GM21576 (cell line): ENCODE data around the gene NHLRC1.
"Not testable (repeated sequence)": the region's sequence is repeated elsewhere in the genome, so short reads cannot be mapped to it uniquely, and the experiment has no call there.

Experiments used
- ATAC-seq: cut with Tn5 transposase; IDR thresholded peaks from one replicate; pipeline ENCODE4 v1.9.1; 2021; ENCODE audit warnings: mild to moderate bottlenecking, moderate library complexity; ENCODE audit not compliant: unreplicated experiment

Gene NHLRC1

GRCh38 chr6:18122128-18123093 is at the start of gene NHLRC1:
NHLRC1 (minus strand) TSS chr6:18122677; CDS start chr6:18122606, 71 bp downstream.
- ATAC-seq = peak; percentile 100

- no peak for ATAC-seq
Observed at GRCh38 chr6:18171871-18172270, 49.4 kb upstream of the NHLRC1 start.

GRCh38 chr6:18168264-18168663 is 45.8 kb upstream of the NHLRC1 start:
- no peak for ATAC-seq

GRCh38 chr6:18166312-18167036 is 44.0 kb upstream of the NHLRC1 start:
- ATAC-seq = no peak

GRCh38 chr6:18165751-18166150 is 43.3 kb upstream of the NHLRC1 start:
- ATAC-seq = no peak

- no peak for ATAC-seq
Observed at GRCh38 chr6:18162401-18162800, 39.9 kb upstream of the NHLRC1 start.

DNA sequence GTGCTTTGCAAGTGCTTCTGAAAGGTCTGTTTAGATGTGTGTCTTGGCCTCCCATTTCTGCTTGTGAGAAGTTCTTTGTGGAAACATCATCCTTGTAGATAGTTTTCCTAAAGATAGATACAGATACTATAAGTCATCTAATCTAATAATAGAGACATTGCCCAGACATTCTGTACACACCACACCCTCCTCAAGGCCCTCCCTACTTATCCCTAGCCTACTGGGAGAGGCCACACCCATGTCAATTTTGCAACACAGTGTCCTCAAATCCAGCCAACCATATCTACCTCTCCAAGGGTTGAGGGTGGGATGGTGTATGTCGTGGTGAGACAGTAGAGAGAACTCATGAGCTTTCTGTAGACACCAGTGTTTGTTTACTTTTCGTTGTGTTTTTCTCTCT is 39.0 kb upstream of the NHLRC1 start:
- no peak for ATAC-seq

DNA sequence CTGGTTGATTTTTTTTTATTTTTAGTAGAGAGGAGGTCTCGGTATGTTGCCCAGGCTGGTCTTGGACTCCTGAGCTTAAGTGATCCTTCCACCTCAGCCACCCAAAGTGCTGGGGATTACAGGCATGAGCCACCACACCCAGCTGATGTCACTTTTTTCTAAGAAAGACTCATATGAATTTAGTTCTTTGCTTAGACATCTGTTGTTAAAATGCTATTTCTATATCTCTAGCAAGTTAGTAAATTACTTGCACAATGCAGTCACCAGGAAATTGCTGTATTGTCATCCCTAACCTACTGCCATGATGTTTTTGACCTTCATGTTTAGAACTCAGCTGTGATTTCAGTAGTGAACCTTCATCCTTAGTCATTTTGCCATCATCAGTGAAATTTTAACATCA is 38.4 kb upstream of the NHLRC1 start:
- ATAC-seq = no peak

DNA sequence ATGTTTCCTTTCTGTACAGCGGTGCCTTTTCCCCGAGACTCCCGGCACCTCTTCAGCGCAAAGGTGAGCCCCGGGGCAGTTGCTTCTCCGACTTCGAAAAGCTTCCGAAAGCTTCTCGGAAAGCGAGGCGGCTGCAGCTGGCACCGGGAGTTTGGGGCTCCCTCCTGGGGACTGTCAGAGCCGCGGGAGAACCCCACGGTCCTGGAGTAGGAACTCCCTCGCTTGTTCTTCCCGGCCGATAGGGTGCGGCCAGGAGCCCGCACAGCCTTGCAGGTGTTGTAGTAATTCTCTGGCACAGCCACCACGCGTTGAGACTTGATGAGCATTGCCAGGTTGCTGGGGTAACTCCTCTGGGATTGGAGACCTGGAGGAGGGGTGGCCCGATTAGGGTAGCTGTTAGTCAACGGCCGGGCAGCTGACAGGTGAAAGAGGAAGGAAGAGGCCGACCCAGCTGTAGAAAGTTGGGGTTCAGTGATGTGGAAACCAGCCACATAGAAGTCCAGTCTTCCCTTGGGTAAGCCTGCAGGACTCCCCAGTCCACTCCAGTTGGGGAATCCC is 33.5 kb upstream of the NHLRC1 start:
- peak; percentile 35 for ATAC-seq

DNA sequence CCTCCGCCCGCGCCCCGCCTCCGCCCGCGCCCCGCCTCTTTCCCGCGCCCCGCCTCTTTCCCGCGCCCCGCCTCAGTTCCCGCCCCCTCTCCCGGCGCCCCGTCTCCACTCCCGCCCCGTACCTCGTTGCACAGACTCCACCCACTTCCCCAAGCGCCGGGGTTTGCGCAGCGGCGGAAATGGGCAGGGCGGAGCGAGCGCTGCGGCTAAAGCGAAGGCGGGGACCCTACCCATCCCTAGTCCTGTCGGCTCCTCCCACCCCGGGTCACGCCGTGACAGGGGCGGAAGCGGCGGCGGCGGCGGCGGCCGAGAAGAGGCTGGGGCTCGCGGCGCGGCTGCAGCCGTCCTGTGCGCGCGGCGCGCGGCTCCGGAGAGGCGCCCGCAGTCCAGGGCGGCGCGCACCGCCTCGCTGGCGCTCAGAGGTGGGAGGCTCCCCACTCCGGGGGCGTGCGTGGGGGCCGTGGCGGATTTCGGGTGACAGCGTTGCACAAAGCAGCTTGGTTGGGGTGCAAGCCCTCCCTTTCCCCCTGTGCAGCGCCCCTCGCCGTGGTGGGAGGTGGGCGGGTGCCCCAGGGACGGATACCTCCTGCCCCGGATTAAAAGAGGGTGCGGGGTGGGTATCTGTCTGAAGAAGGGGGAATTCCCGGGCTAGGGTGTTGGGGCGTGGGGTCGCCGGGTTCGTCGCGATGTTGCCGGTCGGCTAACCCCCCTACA is 32.8 kb upstream of the NHLRC1 start, which contains the start of gene KDM1B:
KDM1B (plus strand) TSS at position 273 of the 714 bp plus-strand sequence. CDS start 4,474 bp downstream, outside the sequence.
- ATAC-seq = peak; percentile 88

- peak; percentile 58 for ATAC-seq
Observed at GRCh38 chr6:18154507-18155149, 32.2 kb upstream of the NHLRC1 start, which contains the start of gene TPMT. TPMT (minus strand) TSS chr6:18155077; CDS start chr6:18149127, 5,950 bp downstream.

GRCh38 chr6:18153311-18153703 is 30.8 kb upstream of the NHLRC1 start:
- ATAC-seq = no peak

- ATAC-seq = no peak
Observed at GRCh38 chr6:18151801-18152200, 29.3 kb upstream of the NHLRC1 start.

DNA sequence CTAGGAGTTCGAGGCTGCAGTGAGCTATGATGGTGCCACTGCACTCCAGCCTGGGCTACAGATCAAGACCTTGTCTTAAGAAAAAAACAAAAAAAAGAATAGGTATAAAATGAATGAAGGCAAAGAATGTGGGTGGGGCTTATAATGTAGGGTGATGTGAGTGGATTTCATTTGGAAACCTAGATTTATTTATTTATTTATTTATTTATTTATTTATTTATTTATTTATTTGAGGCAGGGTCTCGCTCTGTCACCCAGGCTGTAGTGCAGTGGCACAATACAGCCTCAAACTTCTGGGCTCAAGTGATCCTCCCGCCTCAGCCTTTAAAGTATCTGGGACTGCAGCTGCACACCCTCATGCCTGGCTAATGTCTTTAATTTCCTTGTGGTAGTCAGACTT is 28.9 kb upstream of the NHLRC1 start:
- ATAC-seq = not testable (repeated sequence)

DNA sequence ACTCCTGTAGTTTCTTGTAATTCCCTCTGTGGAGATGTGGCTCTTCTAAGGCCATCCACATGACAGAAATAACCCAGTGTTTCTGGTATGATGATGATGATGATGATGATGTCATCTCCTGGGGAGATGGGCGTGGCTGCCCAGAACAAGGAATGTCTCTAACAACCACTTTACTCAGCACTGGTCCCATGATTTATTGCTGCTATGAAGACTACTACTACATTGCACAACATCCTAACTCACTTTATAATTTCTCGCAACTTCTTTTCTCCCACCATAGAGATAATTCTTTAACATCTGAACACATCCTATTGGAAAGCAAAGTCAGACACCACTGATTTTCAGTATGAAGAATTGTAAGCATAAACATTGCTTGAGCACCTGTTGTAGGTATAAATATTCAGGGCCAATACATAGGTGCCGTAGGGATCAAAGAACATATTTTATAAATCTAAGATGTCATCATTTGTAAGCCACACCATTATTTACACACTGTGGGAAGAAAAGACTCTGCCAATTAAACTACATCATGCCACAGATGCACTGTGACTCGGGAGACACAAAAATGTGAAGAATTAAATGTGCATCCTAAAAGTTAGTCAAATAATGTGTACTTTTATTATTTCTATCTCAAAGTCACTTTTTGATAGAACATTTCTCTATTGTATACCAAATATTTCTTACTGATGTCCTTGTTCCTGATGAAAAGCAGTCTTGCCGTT is 26.0 kb upstream of the NHLRC1 start:
- no peak for ATAC-seq

GRCh38 chr6:18147616-18148015 is 25.1 kb upstream of the NHLRC1 start:
- no peak for ATAC-seq

- no peak for ATAC-seq
Observed at GRCh38 chr6:18147160-18147559, 24.7 kb upstream of the NHLRC1 start.

GRCh38 chr6:18142591-18142861 is 20.0 kb upstream of the NHLRC1 start:
- no peak for ATAC-seq

GRCh38 chr6:18141805-18142590 is 19.5 kb upstream of the NHLRC1 start:
- ATAC-seq = no peak
